Neuronal stem cell (in vitro differentiated cells): ENCODE results near the gene BDP1.

ENCODE experiments used
- DNase-seq: peaks from one replicate; pipeline ENCODE4 v3.0.0-alpha.2; 2013; ENCODE audit warnings: low spot score
- H2AFZ ChIP-seq: one replicate; pipeline ENCODE4 v1.6.1; 2013; ENCODE audit warnings: mild to moderate bottlenecking, low read length, inconsistent platforms
- H2AK5ac ChIP-seq: 2 replicates; pipeline ENCODE4 v1.6.1; 2013; ENCODE audit warnings: low read depth, mild to moderate bottlenecking, inconsistent platforms, low read length, moderate library complexity, mixed read lengths
- H2BK120ac ChIP-seq: 2 replicates; pipeline ENCODE4 v1.6.1; 2013; ENCODE audit warnings: low read depth, mild to moderate bottlenecking, inconsistent platforms, low read length, moderate library complexity, mixed read lengths
- H2BK12ac ChIP-seq: one replicate; pipeline ENCODE4 v1.6.1; 2013; ENCODE audit warnings: low read length, inconsistent platforms
- H2BK15ac ChIP-seq: 2 replicates; pipeline ENCODE4 v1.6.1; 2013; ENCODE audit warnings: mild to moderate bottlenecking, low read length, inconsistent platforms, mixed read lengths
- H2BK5ac ChIP-seq: one replicate; pipeline ENCODE4 v1.6.1; 2013; ENCODE audit warnings: inconsistent platforms, mild to moderate bottlenecking, low read length, moderate library complexity
- H3K14ac ChIP-seq: one replicate; pipeline ENCODE4 v1.6.1; 2013; ENCODE audit warnings: low read length, inconsistent platforms
- H3K18ac ChIP-seq: 2 replicates; pipeline ENCODE4 v1.6.1; 2013; ENCODE audit warnings: low read length, inconsistent platforms
- H3K23ac ChIP-seq: 2 replicates; pipeline ENCODE4 v1.6.1; 2013; ENCODE audit warnings: low read depth, mild to moderate bottlenecking, mixed read lengths, low read length, inconsistent platforms; ENCODE audit not compliant: poor library complexity
- H3K27ac ChIP-seq: replicated peaks from 3 replicates; pipeline ENCODE4 v1.5.1; 2013; ENCODE audit warnings: low read length, inconsistent platforms
- H3K27me3 ChIP-seq, 3 experiments: 2 replicates each; pipeline ENCODE4 v1.6.1; 2013; ENCODE audit warnings: low read length in 3 of 3, mild to moderate bottlenecking in 2 of 3, inconsistent platforms in 1 of 3, low read depth in 1 of 3, mixed read lengths in 1 of 3, moderate library complexity in 1 of 3; ENCODE audit not compliant: control insufficient read depth in 3 of 3, insufficient read depth in 3 of 3
- H3K36me3 ChIP-seq, 2 donors: replicated peaks in 1 of 2; 2 replicates each; pipeline ENCODE4 v1.6.1; 2013; ENCODE audit warnings: low read length in 2 of 2; ENCODE audit not compliant: control insufficient read depth in 2 of 2, insufficient read depth in 2 of 2
- H3K4ac ChIP-seq: 2 replicates; pipeline ENCODE4 v1.6.1; 2013; ENCODE audit warnings: inconsistent platforms, mild to moderate bottlenecking, low read length, moderate library complexity
- H3K4me1 ChIP-seq, 2 donors: 1 replicate in 1 of 2; 2 replicates in 1 of 2; pipeline ENCODE4 v1.6.1; 2013; ENCODE audit warnings: low read length in 2 of 2, low read depth in 1 of 2; ENCODE audit not compliant: control insufficient read depth in 2 of 2, insufficient read depth in 1 of 2
- H3K4me2 ChIP-seq: one replicate; pipeline ENCODE4 v1.6.1; 2013; ENCODE audit warnings: mild to moderate bottlenecking, low read length, inconsistent platforms; ENCODE audit not compliant: insufficient read depth, poor library complexity, severe bottlenecking
- H3K4me3 ChIP-seq, 2 donors: 2 replicates each; pipeline ENCODE4 v1.5.1; 2013; ENCODE audit warnings: low read length in 2 of 2, mild to moderate bottlenecking in 2 of 2, inconsistent platforms in 1 of 2, moderate library complexity in 1 of 2
- H3K79me1 ChIP-seq: one replicate; pipeline ENCODE4 v1.6.1; 2013; ENCODE audit warnings: low read depth, mild to moderate bottlenecking, inconsistent platforms, low read length, moderate library complexity
- H3K9ac ChIP-seq: one replicate; pipeline ENCODE4 v1.6.1; 2013; ENCODE audit warnings: mild to moderate bottlenecking, low read depth, low read length, inconsistent platforms; ENCODE audit not compliant: poor library complexity
- H3K9me3 ChIP-seq, 2 donors: replicated peaks in 1 of 2; 2 replicates each; pipeline versions ENCODE3 to v1.6.1; 2013; ENCODE audit warnings: low read length in 2 of 2, mild to moderate bottlenecking in 2 of 2, inconsistent platforms in 1 of 2, low read depth in 1 of 2, mixed read lengths in 1 of 2, moderate library complexity in 1 of 2; ENCODE audit not compliant: control insufficient read depth in 2 of 2, insufficient read depth in 1 of 2
- H4K8ac ChIP-seq: one replicate; pipeline ENCODE4 v1.6.1; 2013; ENCODE audit warnings: low read depth, mild to moderate bottlenecking, inconsistent platforms, low read length, moderate library complexity
- H4K91ac ChIP-seq: one replicate; pipeline ENCODE4 v1.6.1; 2013; ENCODE audit warnings: low read length, low read depth, mild to moderate bottlenecking, inconsistent platforms; ENCODE audit not compliant: poor library complexity
- WGBS, 2 donors: extraction: QIAGEN DNeasy Blood & Tissue Kit; methylation state at CpG; one replicate each; pipeline ENCODE4 v1.1.7; 2013; ENCODE audit warnings: missing lambda C conversion rate in 2 of 2, mixed read lengths in 1 of 2; ENCODE audit not compliant: insufficient read length in 2 of 2, insufficient replicate concordance in 1 of 2; ENCODE audit errors: extremely low coverage in 2 of 2; 5-methylcytosine and 5-hydroxymethylcytosine counted together

The BDP1 gene

GRCh38 chr5:71461360-71461759 is 5.9 kb downstream of the BDP1 start:
- H2BK12ac ChIP-seq = no peak overlapping the region
- H2BK5ac ChIP-seq = no peak overlapping the region
- no peak overlapping the region for H3K4ac ChIP-seq
- H3K4me1 ChIP-seq = peaks cover 0 to 4% of the 10 kb centered on the region in 2 donors
- peaks cover 17 to 83% of the 10 kb centered on the region in 2 donors for H3K36me3 ChIP-seq
- H2AK5ac ChIP-seq = no peak overlapping the region
- no peak overlapping the region for H4K8ac ChIP-seq
- no peak overlapping the region for H3K14ac ChIP-seq
- no peak overlapping the region for H2BK120ac ChIP-seq
- H3K23ac ChIP-seq = no peak overlapping the region
- H3K27ac ChIP-seq = no peak overlapping the region
- H3K4me2 ChIP-seq = no peak overlapping the region
- no peak overlapping the region for H2BK15ac ChIP-seq
- no peak overlapping the region for H3K18ac ChIP-seq
- no peaks in the 10 kb centered on the region for H3K27me3 ChIP-seq
- DNase-seq = no peak
- WGBS, 2 donors = no CpG with 5 or more reads among the region's 3 CpGs
- no peak overlapping the region for H4K91ac ChIP-seq
- no peak overlapping the region for H3K4me3 ChIP-seq
- no peak overlapping the region for H2AFZ ChIP-seq
- H3K9me3 ChIP-seq = no peaks in the 10 kb centered on the region
- no peak overlapping the region for H3K9ac ChIP-seq
- H3K79me1 ChIP-seq = peaks cover 2% of the 10 kb centered on the region

- H2AK5ac ChIP-seq = no peak overlapping the region
- H2BK12ac ChIP-seq = no peak overlapping the region
- peaks cover 2 to 85% of the 10 kb centered on the region in 2 donors for H3K36me3 ChIP-seq
- H2BK120ac ChIP-seq = no peak overlapping the region
- H3K9me3 ChIP-seq = no peaks in the 10 kb centered on the region
- H2BK15ac ChIP-seq = no peak overlapping the region
- no peaks in the 10 kb centered on the region for H3K27me3 ChIP-seq
- H3K4me1 ChIP-seq = no peaks in the 10 kb centered on the region
- no peak overlapping the region for H3K18ac ChIP-seq
- no peak for DNase-seq
- no peak overlapping the region for H3K14ac ChIP-seq
- no peak overlapping the region for H4K91ac ChIP-seq
- no peak overlapping the region for H3K23ac ChIP-seq
- H3K4me2 ChIP-seq = no peak overlapping the region
- no peak overlapping the region for H2BK5ac ChIP-seq
- no CpG with 5 or more reads among the region's 9 CpGs for WGBS, 2 donors
- no peak overlapping the region for H2AFZ ChIP-seq
- no peak overlapping the region for H3K27ac ChIP-seq
- H3K9ac ChIP-seq = no peak overlapping the region
- no peak overlapping the region for H3K4ac ChIP-seq
- no peak overlapping the region for H3K4me3 ChIP-seq
- no peaks in the 10 kb centered on the region for H3K79me1 ChIP-seq
- no peak overlapping the region for H4K8ac ChIP-seq
Observed at GRCh38 chr5:71471193-71471592, 15.7 kb downstream of the BDP1 start.

GRCh38 chr5:71475788-71476384 is 20.4 kb downstream of the BDP1 start:
- H3K36me3 ChIP-seq = peaks cover 6 to 76% of the 10 kb centered on the region in 2 donors

GRCh38 chr5:71481441-71481840 is 26.0 kb downstream of the BDP1 start:
- no peak overlapping the region for H3K4me2 ChIP-seq
- H3K14ac ChIP-seq = no peak overlapping the region
- H3K4me1 ChIP-seq = no peaks in the 10 kb centered on the region
- no peak overlapping the region for H3K9ac ChIP-seq
- H3K9me3 ChIP-seq = no peaks in the 10 kb centered on the region
- H4K91ac ChIP-seq = no peak overlapping the region
- H3K36me3 ChIP-seq = peaks cover 8 to 85% of the 10 kb centered on the region in 2 donors
- no peak overlapping the region for H3K27ac ChIP-seq
- peaks cover 2% of the 10 kb centered on the region for H3K79me1 ChIP-seq
- no peak overlapping the region for H2BK15ac ChIP-seq
- H3K18ac ChIP-seq = no peak overlapping the region
- H3K4me3 ChIP-seq = no peak overlapping the region
- no peak overlapping the region for H3K4ac ChIP-seq
- H2BK120ac ChIP-seq = no peak overlapping the region
- H2AK5ac ChIP-seq = no peak overlapping the region
- DNase-seq = no peak
- H3K27me3 ChIP-seq = no peaks in the 10 kb centered on the region
- H2AFZ ChIP-seq = no peak overlapping the region
- no peak overlapping the region for H3K23ac ChIP-seq
- H4K8ac ChIP-seq = no peak overlapping the region
- no peak overlapping the region for H2BK5ac ChIP-seq
- H2BK12ac ChIP-seq = no peak overlapping the region

More at GRCh38 chr5:71475788-71476384, 20.4 kb downstream of the BDP1 start:
- no peak overlapping the region for H4K91ac ChIP-seq
- no peaks in the 10 kb centered on the region for H3K27me3 ChIP-seq
- no peak overlapping the region for H2BK15ac ChIP-seq
- no peak overlapping the region for H3K23ac ChIP-seq
- H3K4me3 ChIP-seq = no peak overlapping the region
- H2BK5ac ChIP-seq = no peak overlapping the region
- no peak overlapping the region for H3K4me2 ChIP-seq
- no peak overlapping the region for H3K27ac ChIP-seq
- no peak overlapping the region for H2BK12ac ChIP-seq
- no peaks in the 10 kb centered on the region for H3K9me3 ChIP-seq
- H4K8ac ChIP-seq = no peak overlapping the region
- DNase-seq = peak; percentile 11
- H3K9ac ChIP-seq = no peak overlapping the region
- WGBS, 2 donors = no CpG with 5 or more reads among the region's 3 CpGs
- H3K4ac ChIP-seq = no peak overlapping the region
- H3K14ac ChIP-seq = no peak overlapping the region
- no peaks in the 10 kb centered on the region for H3K79me1 ChIP-seq
- no peak overlapping the region for H2AK5ac ChIP-seq
- H2BK120ac ChIP-seq = no peak overlapping the region
- no peak overlapping the region for H2AFZ ChIP-seq
- no peak overlapping the region for H3K18ac ChIP-seq
- no peaks in the 10 kb centered on the region for H3K4me1 ChIP-seq
